B cell (primary cell): Measurements from ENCODE around the gene CROCC. TPM values are rescaled to one million over a fixed set of nuclear protein-coding genes. Genes with fewer than 3 reads are reported as not detected.

Experiments
- ATAC-seq: fragments of 200-7000 bp; cut with Tn5 transposase; one replicate; pipeline ENCODE4 v1.10.0; 2021; ENCODE audit warnings: low read depth, mild to moderate bottlenecking, moderate number of reproducible peaks, moderate library complexity
- CTCF ChIA-PET: fragments of 350-600 bp; sonication (Branson Sonifier 250); formaldehyde crosslinking; loops from one replicate; lab custom pipeline; 2021; ENCODE audit warnings: antibody characterized with exemption, inconsistent platforms; lab: Charles Lee
- POLR2A ChIA-PET: fragments of 350-600 bp; sonication (Branson Sonifier 250); formaldehyde crosslinking; loops from one replicate; lab custom pipeline; 2021; ENCODE audit warnings: antibody characterized with exemption; lab: Charles Lee
- DNase-seq: peaks from one replicate; pipeline ENCODE4 v3.0.0; 2013
- H2AFZ ChIP-seq: 2 replicates; pipeline ENCODE4 v1.6.1; 2012; ENCODE audit warnings: mild to moderate bottlenecking, low read depth, low read length; ENCODE audit not compliant: insufficient read depth, poor library complexity, severe bottlenecking
- H3K27ac ChIP-seq, 2 donors: 1 replicate in 1 of 2; 2 replicates in 1 of 2; pipeline ENCODE4 v1.5.1; 2012 to 2013; ENCODE audit warnings: low read length in 2 of 2, mild to moderate bottlenecking in 2 of 2, moderate library complexity in 1 of 2
- H3K27me3 ChIP-seq, 4 experiments: fragments of 200-600 bp in 1 of 4; sonication (generic) in 1 of 4; replicated peaks in 1 of 4; 1 replicate in 2 of 4; 2 replicates in 2 of 4; pipeline versions ENCODE4 v1.6.1 to v1.7.0; 2013 to 2016; ENCODE audit warnings: low read length in 3 of 4, mild to moderate bottlenecking in 2 of 4, mixed read lengths in 1 of 4, moderate library complexity in 1 of 4; ENCODE audit not compliant: insufficient read depth in 4 of 4, control insufficient read depth in 3 of 4; ENCODE audit errors: control extremely low read depth in 1 of 4
- H3K36me3 ChIP-seq, 2 experiments: replicated peaks in 1 of 2; 1 replicate in 1 of 2; 2 replicates in 1 of 2; pipeline versions ENCODE4 v1.6.1 to v1.7.1; 2013; ENCODE audit warnings: low read length in 1 of 2; ENCODE audit not compliant: insufficient read depth in 2 of 2, control insufficient read depth in 1 of 2; ENCODE audit errors: control extremely low read depth in 1 of 2, extremely low read depth in 1 of 2
- H3K4me1 ChIP-seq, 2 donors: fragments of 200-600 bp in 1 of 2; sonication (generic) in 1 of 2; 1 replicate in 1 of 2; 2 replicates in 1 of 2; pipeline versions ENCODE4 v1.5.1 to v1.6.1; 2013 to 2017; ENCODE audit warnings: low read length in 2 of 2; ENCODE audit not compliant: control insufficient read depth in 2 of 2, insufficient read depth in 2 of 2
- H3K4me2 ChIP-seq: replicated peaks from 2 replicates; pipeline ENCODE3; 2012; ENCODE audit warnings: mild to moderate bottlenecking, low read depth, low read length; ENCODE audit not compliant: poor library complexity, severe bottlenecking
- H3K4me3 ChIP-seq, 5 experiments: fragments of 200-600 bp in 1 of 5; sonication (generic) in 1 of 5; 1 replicate in 3 of 5; 2 replicates in 2 of 5; pipeline versions ENCODE4 v1.5.1 to v1.7.0; 2011 to 2016; ENCODE audit warnings: low read length in 4 of 5, mild to moderate bottlenecking in 4 of 5, low read depth in 2 of 5, control low read depth in 1 of 5, moderate library complexity in 1 of 5; ENCODE audit not compliant: insufficient read depth in 1 of 5; ENCODE audit errors: control extremely low read depth in 1 of 5, extremely low read depth in 1 of 5
- H3K79me2 ChIP-seq: fragments of 200-600 bp; sonication (generic); one replicate; pipeline ENCODE4 v1.6.0; 2016; ENCODE audit warnings: low read length; ENCODE audit not compliant: control insufficient read depth, insufficient read depth
- H3K9ac ChIP-seq: fragments of 200-600 bp; sonication (generic); 2 replicates; pipeline ENCODE4 v1.6.1; 2017; ENCODE audit warnings: mild to moderate bottlenecking, low read length, moderate library complexity
- H3K9me3 ChIP-seq, 3 donors: one replicate each; pipeline versions ENCODE4 v1.6.1 to v1.7.1; 2013; ENCODE audit warnings: low read length in 2 of 3; ENCODE audit not compliant: control insufficient read depth in 2 of 3, insufficient read depth in 1 of 3; ENCODE audit errors: control extremely low read depth in 1 of 3
- H4K20me1 ChIP-seq: 2 replicates; pipeline ENCODE4 v1.6.0; 2012; ENCODE audit warnings: mild to moderate bottlenecking, low read length; ENCODE audit not compliant: insufficient read depth, control insufficient read depth, poor library complexity, severe bottlenecking
- H3K27ac Mint-ChIP-seq: one replicate; pipeline ENCODE4 v1.8.0; 2021; ENCODE audit warnings: mixed read lengths
- H3K27me3 Mint-ChIP-seq: one replicate; pipeline ENCODE4 v1.8.0; 2021; ENCODE audit warnings: mixed read lengths
- H3K4me1 Mint-ChIP-seq: one replicate; pipeline ENCODE4 v1.8.0; 2021; ENCODE audit warnings: mixed read lengths
- H3K4me3 Mint-ChIP-seq: one replicate; pipeline ENCODE4 v1.8.0; 2021; ENCODE audit warnings: mixed read lengths
- H3K9me3 Mint-ChIP-seq: one replicate; pipeline ENCODE4 v1.8.0; 2022; ENCODE audit warnings: mixed read lengths; ENCODE audit not compliant: insufficient read depth
- EZH2 ChIP-seq: IDR thresholded peaks from 2 replicates; pipeline ENCODE4 v1.6.1; 2012; ENCODE audit warnings: borderline replicate concordance, low read depth, mild to moderate bottlenecking, moderate library complexity, low read length; ENCODE audit not compliant: insufficient read depth, poor library complexity, severe bottlenecking
- WGBS: methylation state at CpG from one replicate; pipeline ENCODE4 v1.1.5; 2013; ENCODE audit warnings: missing lambda C conversion rate; ENCODE audit not compliant: insufficient coverage; 5-methylcytosine and 5-hydroxymethylcytosine counted together
- intact Hi-C: fragments of 100-400 bp; cut with micrococcal nuclease; formaldehyde crosslinking; loops from one replicate; pipeline ENCODE4 v1.10.0; 2022
- polyA plus RNA-seq: library from polyadenylated mRNA; depleted of rRNA; stranded (reverse); fragments of >200 nt; gene quantifications from 2 replicates; pipeline ENCODE4 v1.2.3, GENCODE V29; 2012
- total RNA-seq, 2 donors: library from RNA; stranded (reverse); fragments of 120-200 nt in 1 of 2; gene quantifications; 1 replicate in 1 of 2; 2 replicates in 1 of 2; pipeline versions ENCODE4 v1.2.3 to v1.2.4, GENCODE V29; 2013 to 2022
- TF ChIP-seq, protein P1 (sequence below): fragments of 200-600 bp; IDR thresholded peaks from one replicate; pipeline ENCODE4 v1.8.0; 2022; ENCODE audit warnings: antibody characterized with exemption, mild to moderate bottlenecking

Gene CROCC
- total and polyA plus RNA-seq, 2 donors (not counting 1 experiment from before 2014, with no cell fraction given), result 66.2 to 120 TPM

DNA sequence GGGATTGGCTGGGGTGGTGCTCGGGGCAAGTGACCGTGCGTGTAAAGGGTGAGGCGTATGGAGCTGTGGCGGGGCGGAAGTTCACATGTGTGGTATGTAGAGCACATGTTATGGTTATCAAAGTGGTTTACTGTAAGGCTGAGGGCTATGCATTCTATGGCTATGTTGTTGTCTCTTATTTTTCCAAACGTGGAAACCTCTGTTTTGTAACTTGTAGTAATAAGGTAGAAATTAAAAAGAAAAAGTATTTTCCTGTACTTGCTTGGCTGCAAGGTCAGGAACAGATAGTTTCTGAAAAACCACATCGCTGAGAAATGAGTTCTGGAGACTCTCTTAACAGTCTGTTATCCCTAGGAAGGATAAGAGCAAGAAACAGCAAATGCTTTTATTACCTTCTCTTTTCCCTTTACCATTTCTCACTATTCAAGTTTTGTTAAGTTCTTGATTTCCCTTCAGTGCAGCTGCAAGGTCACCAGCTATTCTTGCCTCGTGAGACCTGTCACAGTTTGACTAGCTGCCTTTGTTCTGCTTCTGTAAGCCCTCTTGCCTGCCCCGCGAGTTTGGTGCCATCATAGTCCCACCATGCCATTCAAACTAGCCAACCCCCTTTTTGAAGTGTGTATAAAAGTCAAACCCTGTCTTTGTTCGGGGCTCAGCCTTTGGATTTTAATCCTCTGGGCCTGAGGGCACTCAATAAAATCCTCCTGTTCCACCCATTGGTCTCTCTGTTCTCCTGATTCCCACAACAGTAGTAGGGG lies 16.4 kb upstream of the CROCC start:
- H3K36me3 ChIP-seq, result no peaks in the 10 kb centered on the region
- TF ChIP-seq, protein P1, sequence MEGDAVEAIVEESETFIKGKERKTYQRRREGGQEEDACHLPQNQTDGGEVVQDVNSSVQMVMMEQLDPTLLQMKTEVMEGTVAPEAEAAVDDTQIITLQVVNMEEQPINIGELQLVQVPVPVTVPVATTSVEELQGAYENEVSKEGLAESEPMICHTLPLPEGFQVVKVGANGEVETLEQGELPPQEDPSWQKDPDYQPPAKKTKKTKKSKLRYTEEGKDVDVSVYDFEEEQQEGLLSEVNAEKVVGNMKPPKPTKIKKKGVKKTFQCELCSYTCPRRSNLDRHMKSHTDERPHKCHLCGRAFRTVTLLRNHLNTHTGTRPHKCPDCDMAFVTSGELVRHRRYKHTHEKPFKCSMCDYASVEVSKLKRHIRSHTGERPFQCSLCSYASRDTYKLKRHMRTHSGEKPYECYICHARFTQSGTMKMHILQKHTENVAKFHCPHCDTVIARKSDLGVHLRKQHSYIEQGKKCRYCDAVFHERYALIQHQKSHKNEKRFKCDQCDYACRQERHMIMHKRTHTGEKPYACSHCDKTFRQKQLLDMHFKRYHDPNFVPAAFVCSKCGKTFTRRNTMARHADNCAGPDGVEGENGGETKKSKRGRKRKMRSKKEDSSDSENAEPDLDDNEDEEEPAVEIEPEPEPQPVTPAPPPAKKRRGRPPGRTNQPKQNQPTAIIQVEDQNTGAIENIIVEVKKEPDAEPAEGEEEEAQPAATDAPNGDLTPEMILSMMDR, result no peak
- no peak for TF ChIP-seq EZH2
- peak overlapping the region; percentile 96 to 99 for H3K27ac ChIP-seq
- no peaks in the 10 kb centered on the region for H4K20me1 ChIP-seq
- H3K27ac Mint-ChIP-seq, result no peak overlapping the region
- peaks cover 5% of the 10 kb centered on the region for H3K9me3 Mint-ChIP-seq
- no peak overlapping the region for H3K4me3 Mint-ChIP-seq
- H3K27me3 Mint-ChIP-seq, result no peaks in the 10 kb centered on the region
- peak overlapping the region; percentile 38 to 68 (median 66) for H3K4me3 ChIP-seq
- peaks cover 36% of the 10 kb centered on the region for H3K4me1 Mint-ChIP-seq
- H3K4me1 ChIP-seq, result peaks cover 38 to 54% of the 10 kb centered on the region in 2 donors
- H3K27me3 ChIP-seq, result no peaks in the 10 kb centered on the region
- POLR2A ChIA-PET, result interaction anchor here (0.6 to 2.7 kb wide), 7 partner anchors 9 to 391 kb away, joined by 3 to 17 read pairs (median 4); partner anchors contain the start of genes RNU1-1 and RNU1-2
- intact Hi-C loops, result loop anchor here (1.0 kb wide), 2 partner anchors 8 to 9 kb away; no protein-coding TSS in a partner anchor
- peak; percentile 70 for ATAC-seq
- H3K4me2 ChIP-seq, result peak overlapping the region; percentile 77
- no peaks in the 10 kb centered on the region for H3K79me2 ChIP-seq
- H3K9ac ChIP-seq, result peak overlapping the region; percentile 84
- DNase-seq, result no peak
- CTCF ChIA-PET, result interaction anchor here (1.1 to 2.1 kb wide), 3 partner anchors 8 to 55 kb away, joined by 4 to 6 read pairs (median 5); no protein-coding TSS in a partner anchor
- H3K9me3 ChIP-seq, result peaks cover 0 to 18% (median 9%) of the 10 kb centered on the region in 3 donors
- H2AFZ ChIP-seq, result peak overlapping the region; percentile 76
- 5% methylated on average over 11 of the region's 12 CpGs for WGBS
